Measurements from ENCODE around the gene CD22.

Gene CD22

GRCh38 chr19:35296644-35297514 is 32.1 kb upstream of the CD22 start:
- FAIRE-seq (peak; percentile 92), DNase-seq (ENCODE audit: insufficient read length) (no peak)
- TF ChIP-seq TAF1 (IDR thresholded peaks at IDR 0.05; ENCODE audit: borderline replicate concordance, low read depth, low read length) (no peak), POLR2AphosphoS5 (IDR thresholded peaks at IDR 0.05; ENCODE audit: low read depth, low read length) (no peak), POLR2A (IDR thresholded peaks at IDR 0.05; ENCODE audit: low read depth, low read length) (no peak)

GRCh38 chr19:35297515-35297848 is 31.5 kb upstream of the CD22 start:
- no peak for FAIRE-seq
- no peak for TF ChIP-seq POLR2AphosphoS5 (IDR thresholded peaks at IDR 0.05; ENCODE audit: low read depth, low read length)
- no peak for TF ChIP-seq POLR2A (IDR thresholded peaks at IDR 0.05; ENCODE audit: low read depth, low read length)
- TF ChIP-seq TAF1 (IDR thresholded peaks at IDR 0.05; ENCODE audit: borderline replicate concordance, low read depth, low read length): no peak

GRCh38 chr19:35297922-35298321 is 31.1 kb upstream of the CD22 start:
- peak; percentile 92 for FAIRE-seq
- TF ChIP-seq POLR2AphosphoS5 (IDR thresholded peaks at IDR 0.05; ENCODE audit: low read depth, low read length) (no peak), TAF1 (IDR thresholded peaks at IDR 0.05; ENCODE audit: borderline replicate concordance, low read depth, low read length) (no peak), POLR2A (IDR thresholded peaks at IDR 0.05; ENCODE audit: low read depth, low read length) (no peak)
- no peak for DNase-seq (ENCODE audit: insufficient read length)

More at GRCh38 chr19:35297515-35297848, 31.5 kb upstream of the CD22 start:
- DNase-seq (ENCODE audit: insufficient read length): no peak

GRCh38 chr19:35298561-35298972 is 30.4 kb upstream of the CD22 start:
- TF ChIP-seq TAF1 (IDR thresholded peaks at IDR 0.05; ENCODE audit: borderline replicate concordance, low read depth, low read length) (no peak), POLR2A (IDR thresholded peaks at IDR 0.05; ENCODE audit: low read depth, low read length) (no peak), POLR2AphosphoS5 (IDR thresholded peaks at IDR 0.05; ENCODE audit: low read depth, low read length) (no peak)
- DNase-seq (ENCODE audit: insufficient read length) (no peak), FAIRE-seq (peak; percentile 57)

GRCh38 chr19:35299523-35300338 is 29.3 kb upstream of the CD22 start:
- FAIRE-seq (no peak), DNase-seq (ENCODE audit: insufficient read length) (no peak)
- TF ChIP-seq TAF1 (IDR thresholded peaks at IDR 0.05; ENCODE audit: borderline replicate concordance, low read depth, low read length) (no peak), POLR2AphosphoS5 (IDR thresholded peaks at IDR 0.05; ENCODE audit: low read depth, low read length) (no peak), POLR2A (IDR thresholded peaks at IDR 0.05; ENCODE audit: low read depth, low read length) (no peak)

- DNase-seq (ENCODE audit: insufficient read length): no peak
- no peak for TF ChIP-seq POLR2AphosphoS5 (IDR thresholded peaks at IDR 0.05; ENCODE audit: low read depth, low read length)
- TF ChIP-seq TAF1 (IDR thresholded peaks at IDR 0.05; ENCODE audit: borderline replicate concordance, low read depth, low read length): no peak
- TF ChIP-seq POLR2A (IDR thresholded peaks at IDR 0.05; ENCODE audit: low read depth, low read length): no peak
- no peak for FAIRE-seq
These were observed 28.7 kb upstream of the CD22 start for GRCh38 chr19:35300339-35300649.

GRCh38 chr19:35301961-35302360 is 27.0 kb upstream of the CD22 start:
- no peak for DNase-seq (ENCODE audit: insufficient read length)
- FAIRE-seq: no peak
- TF ChIP-seq POLR2A (IDR thresholded peaks at IDR 0.05; ENCODE audit: low read depth, low read length): no peak
- no peak for TF ChIP-seq POLR2AphosphoS5 (IDR thresholded peaks at IDR 0.05; ENCODE audit: low read depth, low read length)
- no peak for TF ChIP-seq TAF1 (IDR thresholded peaks at IDR 0.05; ENCODE audit: borderline replicate concordance, low read depth, low read length)

- FAIRE-seq (no peak), DNase-seq (ENCODE audit: insufficient read length) (no peak)
- TF ChIP-seq TAF1 (IDR thresholded peaks at IDR 0.05; ENCODE audit: borderline replicate concordance, low read depth, low read length): no peak
- TF ChIP-seq POLR2AphosphoS5 (IDR thresholded peaks at IDR 0.05; ENCODE audit: low read depth, low read length): no peak
- no peak for TF ChIP-seq POLR2A (IDR thresholded peaks at IDR 0.05; ENCODE audit: low read depth, low read length)
These were observed 26.5 kb upstream of the CD22 start for GRCh38 chr19:35302446-35302845.

- no peak for DNase-seq (ENCODE audit: insufficient read length)
- no peak for FAIRE-seq
- TF ChIP-seq POLR2AphosphoS5 (IDR thresholded peaks at IDR 0.05; ENCODE audit: low read depth, low read length): no peak
- TF ChIP-seq TAF1 (IDR thresholded peaks at IDR 0.05; ENCODE audit: borderline replicate concordance, low read depth, low read length): no peak
- no peak for TF ChIP-seq POLR2A (IDR thresholded peaks at IDR 0.05; ENCODE audit: low read depth, low read length)
These were observed 25.6 kb upstream of the CD22 start for GRCh38 chr19:35303357-35303915.

GRCh38 chr19:35304036-35304435 is 25.0 kb upstream of the CD22 start:
- no peak for FAIRE-seq

GRCh38 chr19:35305181-35305580 is 23.8 kb upstream of the CD22 start:
- FAIRE-seq (peak; percentile 67), DNase-seq (ENCODE audit: insufficient read length) (no peak)
- no peak for TF ChIP-seq POLR2AphosphoS5 (IDR thresholded peaks at IDR 0.05; ENCODE audit: low read depth, low read length)
- no peak for TF ChIP-seq TAF1 (IDR thresholded peaks at IDR 0.05; ENCODE audit: borderline replicate concordance, low read depth, low read length)
- TF ChIP-seq POLR2A (IDR thresholded peaks at IDR 0.05; ENCODE audit: low read depth, low read length): no peak

More at GRCh38 chr19:35304036-35304435, 25.0 kb upstream of the CD22 start:
- DNase-seq (ENCODE audit: insufficient read length): no peak
- no peak for TF ChIP-seq TAF1 (IDR thresholded peaks at IDR 0.05; ENCODE audit: borderline replicate concordance, low read depth, low read length)
- no peak for TF ChIP-seq POLR2A (IDR thresholded peaks at IDR 0.05; ENCODE audit: low read depth, low read length)
- no peak for TF ChIP-seq POLR2AphosphoS5 (IDR thresholded peaks at IDR 0.05; ENCODE audit: low read depth, low read length)
